Measurements from ENCODE around the gene PTPRT.

Gene PTPRT

GRCh38 chr20:42379385-42379784, 810.3 kb downstream of the PTPRT start:
- DNase-seq (ENCODE audit: low spot score): no peak
- in situ Hi-C loops (cut with MboI; ENCODE audit: low pct_unique_long_range_greater_than_20kb, low sequenced_read_pairs, unreplicated experiment): no loop called here
- no peak for TF ChIP-seq CTCF (IDR thresholded peaks at IDR 0.05; ENCODE audit: extremely low read depth, insufficient read depth, missing control alignments)

GRCh38 chr20:42378826-42379225, 810.9 kb downstream of the PTPRT start:
- in situ Hi-C loops (cut with MboI; ENCODE audit: low pct_unique_long_range_greater_than_20kb, low sequenced_read_pairs, unreplicated experiment): no loop called here
- TF ChIP-seq CTCF (IDR thresholded peaks at IDR 0.05; ENCODE audit: extremely low read depth, insufficient read depth, missing control alignments): no peak
- no peak for DNase-seq (ENCODE audit: low spot score)

- TF ChIP-seq CTCF (IDR thresholded peaks at IDR 0.05; ENCODE audit: extremely low read depth, insufficient read depth, missing control alignments): no peak
- in situ Hi-C loops (cut with MboI; ENCODE audit: low pct_unique_long_range_greater_than_20kb, low sequenced_read_pairs, unreplicated experiment): no loop called here
- no peak for DNase-seq (ENCODE audit: low spot score)
Measured at GRCh38 chr20:42376131-42376530, 813.6 kb downstream of the PTPRT start.

DNA sequence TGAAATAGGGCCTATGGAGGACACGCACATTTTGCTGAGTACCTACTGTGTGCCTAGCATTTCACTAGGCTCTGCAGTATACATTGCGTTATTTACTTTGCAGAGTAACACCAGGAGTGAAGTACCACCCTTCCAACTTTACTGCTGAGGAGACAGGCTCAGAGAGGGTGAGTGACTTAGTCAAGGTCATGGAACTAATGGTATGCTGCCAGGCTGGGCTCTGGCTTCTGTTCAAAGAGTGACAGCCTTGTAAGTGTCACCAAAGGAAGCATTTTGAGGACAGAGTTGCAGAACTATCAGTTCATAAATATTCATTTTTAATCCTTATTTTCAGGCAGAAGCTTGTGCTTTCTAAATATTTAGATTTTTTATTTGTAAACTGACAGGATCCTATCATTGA, 816.7 kb downstream of the PTPRT start:
- in situ Hi-C loops (cut with MboI; ENCODE audit: low pct_unique_long_range_greater_than_20kb, low sequenced_read_pairs, unreplicated experiment): no loop called here
- no peak for DNase-seq (ENCODE audit: low spot score)
- TF ChIP-seq CTCF (IDR thresholded peaks at IDR 0.05; ENCODE audit: extremely low read depth, insufficient read depth, missing control alignments): no peak

GRCh38 chr20:42370075-42370474, 819.6 kb downstream of the PTPRT start:
- DNase-seq (ENCODE audit: low spot score): no peak
- TF ChIP-seq CTCF (IDR thresholded peaks at IDR 0.05; ENCODE audit: extremely low read depth, insufficient read depth, missing control alignments): no peak
- in situ Hi-C loops (cut with MboI; ENCODE audit: low pct_unique_long_range_greater_than_20kb, low sequenced_read_pairs, unreplicated experiment): no loop called here

GRCh38 chr20:42368910-42369309, 820.8 kb downstream of the PTPRT start:
- no peak for TF ChIP-seq CTCF (IDR thresholded peaks at IDR 0.05; ENCODE audit: extremely low read depth, insufficient read depth, missing control alignments)
- in situ Hi-C loops (cut with MboI; ENCODE audit: low pct_unique_long_range_greater_than_20kb, low sequenced_read_pairs, unreplicated experiment): no loop called here
- no peak for DNase-seq (ENCODE audit: low spot score)

- TF ChIP-seq CTCF (IDR thresholded peaks at IDR 0.05; ENCODE audit: extremely low read depth, insufficient read depth, missing control alignments): no peak
- in situ Hi-C loops (cut with MboI; ENCODE audit: low pct_unique_long_range_greater_than_20kb, low sequenced_read_pairs, unreplicated experiment): no loop called here
- DNase-seq (ENCODE audit: low spot score): no peak
Measured at GRCh38 chr20:42366626-42367025, 823.1 kb downstream of the PTPRT start.

Data from GM13977 (cell line).